Measurements from ENCODE around the gene GSG1L2. TPM values are rescaled to one million over a fixed set of nuclear protein-coding genes. Genes with fewer than 3 reads are reported as not detected.

Gene GSG1L2
- not detected in 2 replicates for total RNA-seq

GRCh38 chr17:9821921-9822320 lies at the start of gene GSG1L2:
Gene GSG1L2, minus strand, starts transcription at chr17:9822079. Its CDS starts 8 bp downstream, at chr17:9822071.

DNA sequence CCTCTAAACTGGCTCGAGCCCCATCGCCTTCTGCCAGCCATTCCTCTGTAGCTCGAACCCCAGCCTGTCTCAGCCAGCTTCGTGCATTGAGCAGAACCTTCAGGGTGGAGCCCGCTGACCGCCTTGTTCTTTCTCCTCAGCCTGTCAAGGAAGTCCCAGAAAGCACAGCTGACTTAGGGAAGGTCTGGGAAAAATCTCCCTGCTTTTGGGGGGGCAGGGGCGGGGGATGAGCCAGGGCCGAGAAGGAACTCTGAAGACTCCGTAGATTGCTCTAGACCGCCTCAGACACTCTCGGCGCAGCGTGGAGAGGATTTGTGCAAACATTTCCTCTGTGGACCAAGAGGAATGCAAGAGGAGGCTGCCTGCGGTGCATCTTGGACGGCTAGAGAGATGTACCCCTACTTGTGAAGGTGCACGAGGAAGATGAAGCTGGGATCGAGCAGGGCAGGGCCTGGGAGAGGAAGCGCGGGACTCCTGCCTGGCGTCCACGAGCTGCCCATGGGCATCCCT lies 3.8 kb upstream of the GSG1L2 start, which contains the start of gene GLP2R:
GLP2R (plus strand) TSS at position 284 of the 510 bp plus-strand sequence; CDS start at position 424, 140 bp downstream.

DNA sequence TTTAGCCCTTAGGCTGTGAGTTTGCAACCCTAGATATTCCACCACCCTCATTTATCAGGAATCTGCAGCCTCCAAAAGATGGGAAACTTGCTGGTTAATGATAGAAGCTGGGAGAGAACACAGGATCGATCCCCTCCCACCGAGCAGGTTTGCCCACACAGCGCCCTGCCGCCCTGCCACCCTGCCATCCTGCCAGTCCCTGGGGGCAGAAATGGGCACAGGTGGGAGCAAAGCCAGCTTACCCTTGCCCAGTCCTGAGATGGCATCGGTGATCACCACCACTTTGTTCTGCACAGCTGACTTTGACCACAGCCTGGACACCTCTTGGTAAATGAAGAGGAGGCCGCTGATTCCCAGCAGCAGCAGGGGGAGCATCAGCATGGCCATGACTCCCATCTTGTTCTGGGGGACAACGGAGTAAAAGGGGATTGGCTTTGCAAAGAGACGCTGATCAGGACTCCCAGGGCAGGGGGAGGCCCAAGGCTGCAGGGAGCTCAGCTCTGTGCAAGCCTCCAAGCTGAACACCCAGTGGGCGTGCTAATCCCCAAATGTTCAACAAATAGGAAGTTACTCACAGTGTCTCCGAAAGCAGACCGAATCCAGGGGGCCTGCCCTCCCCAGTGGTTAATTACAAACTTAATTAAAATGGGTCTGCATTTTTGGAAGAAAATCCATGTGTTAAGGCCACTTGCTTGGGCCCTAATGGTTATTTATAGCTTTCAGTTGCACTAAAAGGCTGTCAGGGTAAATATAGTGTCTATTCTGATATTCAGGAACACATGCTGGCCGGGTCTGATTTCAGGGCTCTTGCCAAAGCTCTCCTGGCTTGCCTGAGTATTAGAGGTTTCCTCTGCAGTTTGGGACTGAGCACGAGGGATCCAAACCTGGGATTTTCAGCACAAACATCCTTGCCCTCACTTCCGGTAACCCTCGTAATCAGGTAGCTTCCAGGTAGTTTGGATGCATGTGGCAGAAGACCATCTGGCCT lies 30.7 kb downstream of the GSG1L2 start, which contains the start of gene DHRS7C:
DHRS7C (minus strand) TSS at position 704 of the 988 bp plus-strand sequence; CDS start at position 396, 308 bp downstream.

Other genes with a start within 250 kb of the GSG1L2 start
- 46.2 and 50.1 TPM in 2 replicates for gene STX8, start 246.3 kb downstream of the GSG1L2 start, total RNA-seq
- not detected in 2 replicates for gene CFAP52, start 245.4 kb downstream of the GSG1L2 start, total RNA-seq
- 0.15 and 0.50 TPM in 2 replicates for gene USP43, start 176.6 kb downstream of the GSG1L2 start, total RNA-seq
- not detected in 2 replicates for gene DHRS7C, start 30.5 kb downstream of the GSG1L2 start, total RNA-seq
- gene GLP2R, start 3.8 kb upstream of the GSG1L2 start, total RNA-seq = under 0.01 TPM in 1 of 2 replicates, not detected in the other
- not detected in 2 replicates for gene RCVRN, start 83.2 kb upstream of the GSG1L2 start, total RNA-seq